Panc1 (cell line): Measurements from ENCODE around the gene HRCT1. TPM values are rescaled to one million over a fixed set of nuclear protein-coding genes. Genes with fewer than 3 reads are reported as not detected.

Experiments
- ATAC-seq: fragments of 200-7000 bp; cut with Tn5 transposase; 2 replicates; pipeline ENCODE4 v1.9.1; 2020; ENCODE audit warnings: mild to moderate bottlenecking, moderate library complexity
- BruUV-seq: library from RNA; stranded (reverse); fragments of 400-500 nt; replicated peaks from 2 replicates; lab custom pipeline; 2021; lab: Mats Ljungman, UMichigan
- CTCF ChIA-PET: fragments of 300-600 bp; sonication (Branson Sonifier 250); formaldehyde crosslinking; loops from one replicate; lab custom pipeline; 2022; ENCODE audit warnings: antibody characterized with exemption; lab: Charles Lee
- POLR2A ChIA-PET: fragments of 300-600 bp; sonication (Branson Sonifier 250); formaldehyde crosslinking; loops from one replicate; lab custom pipeline; 2022; ENCODE audit warnings: antibody characterized with exemption; lab: Charles Lee
- DNase-seq: peaks from one replicate; pipeline ENCODE4 v3.0.0-alpha.2; 2010; ENCODE audit warnings: low read depth, low spot score
- H3K27ac ChIP-seq: 2 replicates; pipeline ENCODE4 v1.5.1; 2011; ENCODE audit warnings: mild to moderate bottlenecking, low read length, inconsistent platforms
- H3K27me3 ChIP-seq: fragments of 200-500 bp; sonication (Bioruptor generic); 2 replicates; pipeline ENCODE4 v1.6.0; 2014; ENCODE audit warnings: low read length, inconsistent platforms; ENCODE audit not compliant: control insufficient read depth, insufficient read depth
- H3K36me3 ChIP-seq: fragments of 200-500 bp; sonication (Bioruptor generic); 2 replicates; pipeline ENCODE4 v1.5.1; 2014; ENCODE audit warnings: inconsistent platforms, mild to moderate bottlenecking, low read length, moderate library complexity; ENCODE audit not compliant: control insufficient read depth, insufficient read depth
- H3K4me1 ChIP-seq: 2 replicates; pipeline ENCODE4 v1.5.1; 2011; ENCODE audit warnings: inconsistent platforms, mild to moderate bottlenecking, low read length, moderate library complexity; ENCODE audit not compliant: control insufficient read depth, insufficient read depth
- H3K4me3 ChIP-seq, 2 experiments: 2 replicates each; pipeline ENCODE4 v1.5.1; 2011 to 2012; ENCODE audit warnings: low read depth in 2 of 2, low read length in 2 of 2, mild to moderate bottlenecking in 2 of 2, inconsistent platforms in 1 of 2, moderate library complexity in 1 of 2
- H3K9me3 ChIP-seq: fragments of 200-500 bp; sonication (Bioruptor generic); 2 replicates; pipeline ENCODE4 v1.5.1; 2014; ENCODE audit warnings: low read depth, mild to moderate bottlenecking, inconsistent platforms, low read length, moderate library complexity; ENCODE audit not compliant: control insufficient read depth, insufficient read depth
- CTCF ChIP-seq: fragments of 450-650 bp; IDR thresholded peaks from 2 replicates; pipeline ENCODE4 v1.5.1; 2017; ENCODE audit warnings: mild to moderate bottlenecking
- POLR2AphosphoS5 ChIP-seq: IDR thresholded peaks from 2 replicates; pipeline ENCODE4 v1.6.1; 2012; ENCODE audit warnings: mild to moderate bottlenecking, low read depth, low read length, moderate library complexity
- SIN3A ChIP-seq: IDR thresholded peaks from 2 replicates; pipeline ENCODE4 v1.6.1; 2012; ENCODE audit warnings: low read depth, mild to moderate bottlenecking, low read length, moderate library complexity, borderline replicate concordance; ENCODE audit not compliant: insufficient read depth
- TCF7L2 ChIP-seq: IDR thresholded peaks from 2 replicates; pipeline ENCODE4 v1.6.1; 2011; ENCODE audit warnings: mild to moderate bottlenecking, low read depth, low read length, inconsistent platforms
- in situ Hi-C: cut with HindIII; loops from 2 replicates; pipeline ENCODE4 v1.10.0; 2016; ENCODE audit warnings: low sequenced_read_pairs, low pct_unique_long_range_greater_than_20kb
- intact Hi-C: fragments of 100-400 bp; cut with micrococcal nuclease; formaldehyde crosslinking; loops from one replicate; pipeline ENCODE4 v1.10.0; 2022; ENCODE audit not compliant: unreplicated experiment
- total RNA-seq: library from RNA; stranded (reverse); gene quantifications from one replicate; pipeline ENCODE4 v1.2.1, GENCODE V29; 2021; ENCODE audit not compliant: unreplicated experiment
- TF ChIP-seq, protein P1 (sequence below), 2 experiments: IDR thresholded peaks; 2 replicates each; pipeline ENCODE4 v1.6.1; 2011 to 2012; ENCODE audit warnings: low read depth in 2 of 2, control low read depth in 1 of 2, low read length in 1 of 2, mild to moderate bottlenecking in 1 of 2, moderate library complexity in 1 of 2; ENCODE audit not compliant: insufficient read depth in 1 of 2

HRCT1 gene
- total RNA-seq, 1 experiment from 2014 or later, result not detected

GRCh38 chr9:35939679-35940250 lies 33.8 kb downstream of the HRCT1 start:
- H3K4me3 ChIP-seq, result no peak overlapping the region
- H3K27ac ChIP-seq, result no peak overlapping the region
- no peak for DNase-seq
- POLR2A ChIA-PET, result no interaction called here
- no TSS peak for BruUV-seq
- no peak for ATAC-seq
- CTCF ChIA-PET, result no interaction called here
- no peaks in the 10 kb centered on the region for H3K36me3 ChIP-seq
- H3K9me3 ChIP-seq, result no peaks in the 10 kb centered on the region
- in situ Hi-C loops, result no loop called here
- no peak for TF ChIP-seq TCF7L2
- H3K27me3 ChIP-seq, result no peaks in the 10 kb centered on the region
- intact Hi-C loops, result no loop called here
- no peaks in the 10 kb centered on the region for H3K4me1 ChIP-seq

DNA sequence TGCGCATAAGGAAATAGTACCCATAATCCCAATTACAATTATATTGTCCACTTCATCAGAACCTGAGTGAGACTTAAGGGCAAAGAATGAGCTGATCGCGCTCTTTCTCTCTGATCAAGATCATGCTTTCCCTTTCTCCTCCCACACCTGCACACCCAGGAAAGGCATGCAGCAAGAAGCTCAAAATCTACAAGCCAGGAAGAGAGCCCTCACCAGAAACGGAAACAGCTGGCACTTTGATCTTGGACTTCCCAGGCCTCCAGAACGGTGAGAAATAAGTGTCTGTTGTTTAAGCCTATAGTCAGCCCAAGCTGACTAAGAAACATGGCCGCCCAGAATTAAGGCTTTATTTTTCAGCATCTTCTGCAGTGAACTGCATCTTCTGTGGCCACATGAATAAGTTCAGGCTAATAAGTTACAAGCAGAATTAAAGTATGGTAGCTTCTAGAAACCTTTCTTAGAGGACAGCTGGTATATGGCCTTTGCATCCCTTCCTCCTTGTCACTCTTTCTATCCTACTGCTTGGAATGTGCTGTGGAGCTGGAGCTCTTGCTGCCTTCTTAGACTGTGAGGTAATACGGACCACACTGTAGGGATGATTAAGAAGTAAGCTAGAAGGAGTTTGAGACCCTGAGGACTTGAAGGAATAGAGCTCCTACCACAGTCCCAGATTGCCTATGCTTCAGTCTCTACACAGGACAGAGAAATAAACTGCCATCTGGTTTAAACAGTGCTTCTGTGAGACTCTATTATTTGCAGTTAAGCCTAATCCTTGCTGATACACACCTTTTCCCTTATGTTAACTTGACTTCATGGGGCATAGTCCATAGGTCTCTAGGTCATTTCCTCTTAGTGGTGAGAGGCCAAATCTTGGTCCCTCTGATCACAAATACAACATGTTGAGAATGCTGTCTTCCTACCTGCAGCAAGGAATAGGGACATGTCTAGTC lies 34.7 kb downstream of the HRCT1 start:
- intact Hi-C loops, result no loop called here
- Histone ChIP-seq H3K36me3 (no peaks in the 10 kb centered on the region), H3K9me3 (no peaks in the 10 kb centered on the region), H3K4me3 (no peak overlapping the region), H3K27ac (no peak overlapping the region), H3K4me1 (no peaks in the 10 kb centered on the region), H3K27me3 (no peaks in the 10 kb centered on the region)
- BruUV-seq, result no TSS peak
- CTCF ChIA-PET, result no interaction called here
- TF ChIP-seq POLR2AphosphoS5 (no peak), TCF7L2 (no peak), CTCF (no peak), SIN3A (no peak)
- TF ChIP-seq, protein P1, sequence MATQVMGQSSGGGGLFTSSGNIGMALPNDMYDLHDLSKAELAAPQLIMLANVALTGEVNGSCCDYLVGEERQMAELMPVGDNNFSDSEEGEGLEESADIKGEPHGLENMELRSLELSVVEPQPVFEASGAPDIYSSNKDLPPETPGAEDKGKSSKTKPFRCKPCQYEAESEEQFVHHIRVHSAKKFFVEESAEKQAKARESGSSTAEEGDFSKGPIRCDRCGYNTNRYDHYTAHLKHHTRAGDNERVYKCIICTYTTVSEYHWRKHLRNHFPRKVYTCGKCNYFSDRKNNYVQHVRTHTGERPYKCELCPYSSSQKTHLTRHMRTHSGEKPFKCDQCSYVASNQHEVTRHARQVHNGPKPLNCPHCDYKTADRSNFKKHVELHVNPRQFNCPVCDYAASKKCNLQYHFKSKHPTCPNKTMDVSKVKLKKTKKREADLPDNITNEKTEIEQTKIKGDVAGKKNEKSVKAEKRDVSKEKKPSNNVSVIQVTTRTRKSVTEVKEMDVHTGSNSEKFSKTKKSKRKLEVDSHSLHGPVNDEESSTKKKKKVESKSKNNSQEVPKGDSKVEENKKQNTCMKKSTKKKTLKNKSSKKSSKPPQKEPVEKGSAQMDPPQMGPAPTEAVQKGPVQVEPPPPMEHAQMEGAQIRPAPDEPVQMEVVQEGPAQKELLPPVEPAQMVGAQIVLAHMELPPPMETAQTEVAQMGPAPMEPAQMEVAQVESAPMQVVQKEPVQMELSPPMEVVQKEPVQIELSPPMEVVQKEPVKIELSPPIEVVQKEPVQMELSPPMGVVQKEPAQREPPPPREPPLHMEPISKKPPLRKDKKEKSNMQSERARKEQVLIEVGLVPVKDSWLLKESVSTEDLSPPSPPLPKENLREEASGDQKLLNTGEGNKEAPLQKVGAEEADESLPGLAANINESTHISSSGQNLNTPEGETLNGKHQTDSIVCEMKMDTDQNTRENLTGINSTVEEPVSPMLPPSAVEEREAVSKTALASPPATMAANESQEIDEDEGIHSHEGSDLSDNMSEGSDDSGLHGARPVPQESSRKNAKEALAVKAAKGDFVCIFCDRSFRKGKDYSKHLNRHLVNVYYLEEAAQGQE (IDR thresholded peaks at IDR 0.05; ENCODE audit: insufficient read depth in 1 of 2, low read depth in 2 of 2, low read length in 1 of 2), result no peak
- DNase-seq (no peak), ATAC-seq (no peak)
- in situ Hi-C loops, result no loop called here
- POLR2A ChIA-PET, result no interaction called here

GRCh38 chr9:35942286-35942685 lies 36.3 kb downstream of the HRCT1 start:
- in situ Hi-C loops, result no loop called here
- ATAC-seq, result no peak
- Histone ChIP-seq H3K36me3 (no peaks in the 10 kb centered on the region), H3K4me1 (no peaks in the 10 kb centered on the region), H3K27ac (no peak overlapping the region), H3K9me3 (no peaks in the 10 kb centered on the region), H3K27me3 (no peaks in the 10 kb centered on the region), H3K4me3 (no peak overlapping the region)
- POLR2A ChIA-PET, result no interaction called here
- no TSS peak for BruUV-seq
- CTCF ChIA-PET, result no interaction called here
- intact Hi-C loops, result no loop called here
- TF ChIP-seq SIN3A (no peak), TCF7L2 (no peak), CTCF (no peak), POLR2AphosphoS5 (no peak)
- TF ChIP-seq, protein P1 (IDR thresholded peaks at IDR 0.05; ENCODE audit: insufficient read depth in 1 of 2, low read depth in 2 of 2, low read length in 1 of 2), result no peak
- no peak for DNase-seq
